SHP77 treated with DMSO at 0.1 percent for 48 hours (cell line): ENCODE data around the gene PIP4K2C.

Experiments
- DNase-seq: peaks from one replicate; lab custom pipeline; 2025; lab: John Stamatoyannopoulos, UW

PIP4K2C gene

DNA sequence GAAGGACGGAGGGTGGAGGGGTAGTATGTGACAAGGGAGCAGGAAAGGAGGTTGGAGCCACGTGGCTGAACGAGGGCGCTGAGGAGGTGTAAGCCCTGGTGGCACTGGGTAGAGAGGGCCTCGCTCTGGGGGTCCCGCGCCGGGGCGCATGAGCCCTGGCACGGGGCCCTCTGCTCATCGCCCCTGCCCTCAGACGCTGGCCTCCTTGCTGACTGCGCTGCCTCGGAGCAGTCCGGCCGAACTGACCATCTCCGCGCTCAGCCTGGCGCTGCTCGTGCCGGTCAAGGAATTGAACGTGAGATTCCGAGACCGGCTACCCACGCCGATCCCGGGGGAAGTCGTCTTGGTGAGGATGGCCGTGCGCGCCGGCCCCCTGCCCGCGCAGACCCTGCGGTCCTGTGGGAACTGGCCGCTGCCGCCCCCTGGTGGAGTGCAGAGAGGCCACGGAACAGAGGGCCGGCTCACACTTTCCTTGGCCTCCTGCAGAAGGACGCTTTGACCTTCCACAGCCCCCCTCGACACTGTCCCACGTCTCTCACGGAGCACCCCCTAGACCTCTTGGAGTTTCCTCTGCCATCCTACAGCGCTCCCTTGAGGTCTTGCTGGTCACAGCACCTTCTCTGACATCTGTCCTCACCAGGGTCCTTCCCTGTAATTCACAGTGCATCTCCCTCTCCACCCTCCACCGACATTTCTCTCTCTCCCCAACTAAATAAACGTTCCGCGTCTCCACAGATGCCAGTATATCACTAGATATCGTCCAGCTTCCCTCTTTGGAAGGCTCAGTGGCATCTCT is 30.7 kb downstream of the PIP4K2C start:
- no peak for DNase-seq

DNA sequence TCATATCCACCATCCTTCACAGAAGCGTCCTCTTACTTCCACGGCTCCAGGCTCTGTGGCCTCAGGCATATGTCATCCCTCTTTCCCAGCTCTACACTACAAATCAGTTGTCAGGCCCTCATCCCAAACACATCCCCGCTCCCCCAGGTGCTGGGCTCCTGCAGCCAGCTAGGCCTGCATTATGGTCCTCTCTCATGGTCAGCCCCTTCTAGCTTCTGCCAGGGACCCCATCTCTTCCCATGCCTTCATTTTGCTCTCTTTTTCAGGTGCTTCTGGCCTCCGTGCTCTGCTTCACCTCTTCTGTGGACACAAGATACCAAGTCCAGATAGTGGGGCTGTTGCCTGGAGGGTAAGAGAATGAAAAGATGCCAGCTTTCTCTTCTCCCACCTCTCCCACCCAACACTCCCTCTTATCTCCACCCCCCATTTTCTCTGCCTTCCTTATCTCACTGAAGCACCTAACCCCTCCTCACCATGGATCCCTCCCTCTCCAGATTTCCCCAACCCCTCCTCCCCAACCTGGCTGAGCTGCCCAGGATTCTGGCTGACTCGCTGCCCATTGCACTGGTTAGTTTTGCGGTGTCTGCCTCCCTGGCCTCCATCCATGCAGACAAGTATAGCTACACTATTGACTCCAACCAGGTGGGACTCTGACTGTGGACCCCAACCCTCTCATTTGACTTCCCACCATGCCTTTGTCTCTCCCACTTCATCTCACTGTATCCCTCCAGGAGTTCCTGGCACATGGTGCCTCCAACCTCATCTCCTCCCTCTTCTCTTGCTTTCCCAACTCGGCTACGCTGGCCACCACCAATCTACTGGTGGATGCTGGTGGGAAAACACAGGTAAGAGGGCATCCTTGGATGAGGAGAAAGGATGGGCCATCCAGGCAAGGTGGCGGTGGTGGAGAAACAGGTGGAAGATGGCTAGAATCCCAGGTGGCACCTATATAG is 31.6 kb downstream of the PIP4K2C start:
- no peak for DNase-seq

DNA sequence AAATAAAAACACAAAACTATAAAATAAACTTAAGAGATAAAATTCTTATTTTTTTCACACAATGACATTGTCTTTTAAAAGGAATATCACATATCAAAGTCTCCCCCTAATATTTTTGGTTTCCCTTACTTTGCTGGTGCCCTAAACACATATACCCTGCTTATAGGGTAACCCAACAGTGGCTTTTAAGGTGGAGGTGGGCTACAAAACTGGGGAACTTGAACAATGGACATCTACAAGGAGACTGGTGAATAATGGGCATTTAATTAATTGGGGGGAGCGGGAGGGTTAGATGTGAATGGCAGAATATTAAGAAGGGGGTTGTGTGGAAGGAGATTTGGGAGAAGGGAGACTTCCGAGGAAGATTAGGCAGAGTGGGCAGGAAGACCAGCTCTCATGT is 32.4 kb downstream of the PIP4K2C start:
- no peak for DNase-seq

DNA sequence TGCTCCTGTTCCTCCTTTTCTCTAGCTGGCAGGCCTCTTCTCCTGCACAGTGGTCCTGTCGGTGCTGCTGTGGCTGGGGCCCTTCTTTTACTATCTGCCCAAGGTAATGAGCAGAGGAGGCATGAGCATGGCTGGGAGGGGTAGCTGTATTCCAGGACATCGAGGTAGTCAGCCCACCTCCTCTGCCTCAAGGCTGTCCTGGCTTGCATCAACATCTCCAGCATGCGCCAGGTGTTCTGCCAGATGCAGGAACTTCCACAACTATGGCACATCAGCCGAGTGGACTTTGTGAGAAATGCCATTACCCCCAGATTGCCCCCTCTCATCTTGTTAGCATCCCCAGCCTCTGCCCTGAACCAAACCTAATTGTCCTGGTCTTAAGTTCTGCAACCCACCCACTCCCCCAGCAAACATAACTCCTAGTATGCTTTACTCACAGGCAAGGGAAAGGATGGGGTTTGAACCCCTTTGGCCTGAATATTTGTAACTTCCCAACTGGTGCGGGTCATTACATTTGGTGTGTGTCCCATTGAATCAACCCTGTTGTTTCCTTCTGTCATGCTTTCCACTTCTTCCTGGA is 32.9 kb downstream of the PIP4K2C start:
- DNase-seq, result no peak

DNA sequence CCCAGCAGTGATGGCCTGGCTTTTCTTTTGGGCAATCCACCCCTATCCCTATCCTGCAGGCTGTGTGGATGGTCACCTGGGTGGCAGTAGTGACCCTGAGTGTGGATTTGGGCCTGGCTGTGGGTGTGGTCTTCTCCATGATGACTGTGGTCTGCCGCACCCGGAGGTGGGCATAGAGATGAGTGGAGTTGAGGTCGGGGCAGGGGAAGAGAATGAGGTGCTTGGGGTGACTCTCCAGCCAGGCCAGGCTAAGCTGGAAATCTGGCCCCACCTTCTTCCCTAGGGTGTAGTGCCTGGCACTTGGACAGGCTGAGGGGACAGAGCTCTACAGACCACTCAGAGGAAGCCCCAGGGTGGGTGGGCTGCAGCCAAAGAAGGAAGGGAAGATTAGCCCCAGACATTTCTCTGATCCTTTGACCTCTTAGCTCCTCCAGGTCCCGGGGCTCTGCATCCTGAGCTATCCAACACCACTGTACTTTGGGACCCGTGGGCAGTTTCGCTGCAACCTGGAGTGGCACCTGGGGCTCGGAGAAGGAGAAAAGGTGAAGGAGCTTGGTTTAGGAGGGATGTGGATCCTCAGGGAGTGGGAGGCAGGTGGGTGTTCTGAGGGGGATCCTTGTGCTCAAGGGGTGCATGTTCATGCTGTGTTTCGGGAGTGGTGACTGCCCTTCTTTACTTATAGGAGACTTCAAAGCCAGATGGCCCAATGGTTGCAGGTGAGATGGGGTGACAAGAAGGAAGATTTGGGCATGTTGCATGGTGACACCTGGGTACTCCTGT is 33.6 kb downstream of the PIP4K2C start:
- DNase-seq, result no peak

DNA sequence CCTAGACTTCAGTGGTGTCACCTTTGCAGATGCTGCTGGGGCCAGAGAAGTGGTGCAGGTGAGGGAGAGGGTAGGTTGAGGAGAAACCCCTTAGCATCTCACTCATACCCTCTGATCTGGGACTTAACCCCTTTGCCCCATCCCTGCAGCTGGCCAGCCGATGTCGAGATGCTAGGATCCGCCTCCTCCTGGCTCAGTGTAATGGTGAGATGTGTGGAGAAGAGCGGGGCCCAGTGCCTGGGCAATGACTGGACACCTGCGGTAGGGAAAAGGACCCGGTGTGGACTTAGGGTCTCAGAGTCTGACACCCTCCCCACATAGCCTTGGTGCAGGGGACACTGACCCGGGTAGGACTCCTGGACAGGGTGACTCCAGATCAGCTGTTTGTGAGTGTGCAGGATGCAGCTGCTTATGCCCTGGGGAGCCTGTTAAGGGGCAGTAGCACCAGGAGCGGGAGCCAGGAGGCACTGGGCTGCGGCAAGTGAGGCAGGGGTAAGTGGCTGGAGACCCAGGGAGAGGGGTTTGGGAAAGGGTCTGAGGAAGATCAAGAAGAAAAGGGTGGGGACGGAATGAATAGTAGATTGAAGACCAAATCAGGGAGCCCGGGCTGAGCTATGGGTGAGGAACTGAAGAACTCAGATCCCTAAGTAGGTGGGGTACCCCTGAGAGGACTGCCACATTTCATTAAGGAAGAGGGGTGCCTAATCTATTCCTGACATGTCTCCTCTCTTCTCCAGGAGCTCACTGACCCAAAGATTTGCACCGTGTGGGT is 34.5 kb downstream of the PIP4K2C start:
- DNase-seq, result no peak

DNA sequence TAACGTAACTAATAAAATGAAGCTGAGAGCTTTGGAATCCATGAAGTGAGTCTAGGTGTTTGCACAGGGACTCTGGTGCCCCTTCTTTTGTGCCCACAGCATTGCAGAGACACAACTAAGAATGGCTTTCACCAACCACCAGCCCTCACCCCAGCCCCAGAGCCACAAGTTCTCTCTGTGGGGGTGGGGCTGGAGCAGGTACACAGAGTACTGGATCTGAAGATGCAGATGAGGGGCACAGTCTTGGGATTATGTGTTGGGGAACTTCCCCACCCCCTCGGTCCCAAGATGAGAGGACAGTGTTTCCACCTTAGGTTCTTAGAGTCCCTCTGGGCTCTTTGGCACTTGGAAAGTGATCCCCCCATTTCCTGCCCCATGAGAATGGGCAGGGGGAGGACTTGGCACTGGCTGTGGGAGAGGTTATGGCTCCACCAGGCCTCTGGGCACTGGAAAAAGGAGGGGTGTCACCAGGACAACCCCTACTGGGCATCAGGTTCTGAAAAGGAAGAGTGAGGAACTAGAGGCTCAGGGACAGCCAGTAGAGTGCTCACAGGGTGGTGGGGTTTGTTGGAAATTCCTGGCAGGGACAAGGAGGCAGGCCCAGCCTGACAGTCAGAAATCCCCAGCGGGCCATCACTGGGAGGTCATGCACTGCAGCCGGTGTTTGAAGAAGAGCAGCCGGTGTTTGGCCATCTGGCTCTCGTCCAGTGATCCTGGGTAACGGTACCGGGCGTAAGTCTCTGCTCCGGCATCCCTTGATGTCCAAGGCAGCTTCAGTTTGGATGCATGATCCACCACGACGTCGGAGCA is 35.3 kb downstream of the PIP4K2C start:
- no peak for DNase-seq

DNA sequence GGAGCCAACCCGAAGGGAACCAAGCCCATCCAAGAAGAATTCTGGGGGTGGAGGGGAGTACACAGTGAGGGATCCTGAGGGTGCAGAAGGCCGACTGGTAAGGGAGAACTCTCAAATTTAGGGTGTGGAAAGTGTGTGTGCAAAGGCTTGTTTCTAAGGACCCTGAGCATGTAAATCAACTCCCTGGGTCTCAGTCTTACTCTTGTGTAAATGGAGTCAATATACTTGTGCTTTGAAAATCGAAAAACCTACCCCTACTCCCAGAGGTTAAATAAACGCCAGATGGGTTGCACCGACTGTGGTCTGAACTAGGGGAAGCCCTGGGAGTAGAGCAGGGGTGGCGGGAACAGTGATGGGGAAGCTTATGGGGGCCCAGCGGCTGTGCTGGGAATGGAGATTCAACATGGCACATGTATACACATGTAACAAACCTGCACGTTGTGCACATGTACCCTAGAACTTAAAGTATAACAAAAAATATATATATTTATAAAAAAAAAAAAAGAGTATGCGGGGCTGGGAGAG is 36.0 kb downstream of the PIP4K2C start:
- DNase-seq, result no peak

DNA sequence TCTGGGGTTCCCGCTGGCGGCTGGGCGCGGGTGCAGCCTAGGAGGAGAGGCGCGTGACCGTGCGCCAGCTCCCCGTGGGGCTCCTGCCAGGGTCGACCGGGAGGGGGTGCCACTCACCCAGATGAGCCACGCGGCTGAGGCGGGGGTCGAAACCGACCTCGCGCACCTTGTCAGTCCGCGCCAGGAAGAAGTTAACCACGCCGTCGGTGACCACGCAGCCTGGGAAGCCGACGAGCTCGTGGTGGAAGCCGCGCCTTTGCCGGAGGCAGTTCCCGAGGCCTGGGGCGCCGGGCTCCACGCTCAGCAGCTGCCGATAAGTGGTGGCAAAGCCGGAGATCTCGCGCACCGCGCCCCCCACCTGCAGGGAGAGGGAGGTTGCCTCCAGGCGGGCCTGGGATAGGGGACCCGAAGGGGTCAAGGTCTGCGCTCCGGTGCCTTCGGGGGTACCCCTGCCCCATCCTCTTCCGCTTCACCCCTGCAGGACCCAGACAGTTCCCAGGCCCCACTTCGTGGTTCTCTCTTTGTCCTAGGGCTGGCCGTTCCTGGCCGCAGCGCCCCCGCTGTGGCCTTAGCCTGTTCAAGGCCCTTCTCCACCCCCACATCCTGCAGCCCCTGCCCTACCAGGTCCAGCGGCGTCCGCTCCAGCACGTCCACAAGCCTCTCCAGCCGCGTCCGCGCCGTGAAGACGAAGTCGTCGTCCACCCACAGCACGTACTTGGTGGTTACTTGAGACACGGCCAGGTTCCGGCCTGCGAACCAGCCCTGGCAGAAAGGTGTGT is 36.7 kb downstream of the PIP4K2C start:
- no peak for DNase-seq

DNA sequence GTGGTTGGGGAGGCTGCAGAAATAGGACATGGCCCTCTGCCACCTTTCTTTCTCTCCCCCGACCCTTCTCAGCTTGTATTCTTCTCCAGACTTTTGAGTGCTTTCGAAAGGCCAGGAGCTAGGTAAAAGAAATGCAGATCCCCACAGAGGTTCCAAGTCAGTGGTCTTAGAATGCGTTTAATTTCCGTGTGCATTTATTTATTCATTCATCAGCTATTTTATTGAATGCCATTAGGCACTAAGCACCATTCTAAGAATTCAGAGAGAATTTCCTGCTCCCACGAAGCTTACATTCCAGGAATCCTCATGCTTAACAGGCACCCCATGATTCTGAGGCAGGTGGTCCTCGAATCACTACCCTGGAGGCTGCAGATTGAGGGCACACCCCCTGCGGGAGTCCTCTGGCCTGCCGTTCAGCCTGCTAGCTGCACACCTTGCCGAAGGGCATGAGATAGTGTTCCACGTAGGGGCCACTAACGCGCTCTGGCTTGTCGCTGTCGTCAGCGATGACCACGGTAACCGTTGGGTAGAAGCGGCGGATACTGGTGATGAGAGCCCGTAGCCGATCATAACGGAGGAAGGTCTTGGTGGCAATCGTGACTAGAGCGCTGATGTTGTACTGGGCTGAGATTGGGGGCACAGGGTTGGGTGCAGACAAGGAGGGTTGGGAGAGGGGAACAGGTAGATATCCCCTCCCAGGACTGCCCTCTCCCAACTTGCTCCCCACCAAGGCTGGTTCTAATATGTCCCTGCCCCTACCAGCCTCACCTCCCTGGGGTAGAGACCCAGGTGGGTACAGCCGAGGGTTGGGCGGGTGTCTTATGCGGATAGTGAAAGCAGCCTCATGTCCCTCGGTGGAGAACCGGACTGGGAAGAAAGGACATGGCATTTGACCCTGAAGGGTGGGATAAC is 37.5 kb downstream of the PIP4K2C start:
- no peak for DNase-seq

DNA sequence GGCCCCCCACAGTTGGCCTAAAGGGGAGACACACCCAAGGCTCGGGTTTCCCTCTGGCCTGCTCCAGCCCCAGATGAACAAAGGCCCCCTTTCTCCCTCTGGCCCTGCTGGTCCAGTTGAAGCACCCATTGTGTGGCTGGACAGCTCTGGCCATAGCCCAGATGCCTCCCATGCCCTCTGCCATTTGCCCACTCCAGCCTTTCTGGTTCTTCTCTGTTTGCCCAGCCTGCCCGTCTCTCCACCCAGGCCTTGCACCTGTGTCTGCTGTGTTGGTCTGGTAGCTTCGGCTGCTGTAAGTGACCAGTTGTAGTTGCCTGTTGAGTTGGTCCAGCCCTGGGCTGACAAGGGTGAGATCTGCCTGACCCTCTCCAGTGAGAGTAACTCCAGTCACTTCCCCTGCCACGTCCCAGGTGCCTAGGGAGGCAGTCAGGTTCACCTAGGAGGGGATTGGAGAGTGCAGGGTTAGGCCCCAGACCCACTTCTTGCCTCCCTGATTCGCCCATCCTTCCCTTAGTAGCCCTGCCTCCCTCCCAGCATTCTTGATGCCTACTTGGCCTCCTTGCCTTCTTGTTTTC is 39.0 kb downstream of the PIP4K2C start:
- no peak for DNase-seq

DNA sequence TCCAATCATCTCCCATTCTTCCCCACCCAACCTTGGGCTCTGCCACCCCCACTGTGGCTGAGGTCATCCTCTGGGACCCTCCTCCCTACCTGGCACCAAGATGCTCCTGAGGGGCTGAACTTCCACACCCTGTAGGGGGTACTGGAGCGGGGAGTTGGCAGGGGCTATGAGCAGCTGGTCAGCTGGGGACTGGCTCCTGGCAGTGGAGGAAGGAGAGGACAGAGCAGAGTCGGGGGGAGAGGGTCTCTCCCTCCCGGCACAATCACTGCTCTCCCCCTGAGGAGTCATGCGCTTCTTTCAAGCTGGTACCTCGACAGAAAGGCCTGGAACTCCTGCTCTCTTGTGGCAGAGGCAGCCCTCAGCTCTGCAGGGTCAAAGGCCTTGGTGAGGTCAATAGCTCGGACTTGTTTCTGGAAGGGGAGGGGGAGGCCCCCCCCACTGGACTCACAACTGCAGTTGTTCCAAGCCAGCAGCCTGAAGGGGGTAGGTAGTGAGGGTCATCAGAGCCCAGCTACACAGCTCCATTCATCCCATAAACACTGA is 40.0 kb downstream of the PIP4K2C start:
- no peak for DNase-seq

DNA sequence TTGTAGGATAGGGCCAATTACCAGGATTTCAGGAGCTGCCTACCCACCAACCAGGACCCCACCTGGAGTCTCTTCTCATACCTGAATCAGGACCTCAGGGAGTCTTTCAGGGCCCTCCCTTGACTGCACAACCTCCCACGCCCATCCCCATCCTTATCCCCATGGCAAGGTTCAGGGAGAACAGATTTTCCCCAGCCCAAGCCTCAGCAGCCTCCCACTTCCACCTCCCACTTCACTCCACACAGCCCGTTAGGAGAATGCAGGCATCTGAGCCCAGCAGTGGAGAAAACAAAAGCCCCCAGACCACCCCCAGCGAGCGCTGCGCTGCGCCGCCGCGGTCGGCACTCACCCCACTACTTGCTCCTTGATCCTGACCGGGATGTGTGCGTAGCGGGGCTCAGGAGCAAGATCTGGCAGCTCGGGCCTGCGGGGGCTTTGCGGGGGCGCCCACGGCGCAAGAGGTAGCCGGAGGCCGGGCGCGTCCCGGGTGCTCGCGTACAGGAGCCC is 40.6 kb downstream of the PIP4K2C start:
- DNase-seq, result no peak

DNA sequence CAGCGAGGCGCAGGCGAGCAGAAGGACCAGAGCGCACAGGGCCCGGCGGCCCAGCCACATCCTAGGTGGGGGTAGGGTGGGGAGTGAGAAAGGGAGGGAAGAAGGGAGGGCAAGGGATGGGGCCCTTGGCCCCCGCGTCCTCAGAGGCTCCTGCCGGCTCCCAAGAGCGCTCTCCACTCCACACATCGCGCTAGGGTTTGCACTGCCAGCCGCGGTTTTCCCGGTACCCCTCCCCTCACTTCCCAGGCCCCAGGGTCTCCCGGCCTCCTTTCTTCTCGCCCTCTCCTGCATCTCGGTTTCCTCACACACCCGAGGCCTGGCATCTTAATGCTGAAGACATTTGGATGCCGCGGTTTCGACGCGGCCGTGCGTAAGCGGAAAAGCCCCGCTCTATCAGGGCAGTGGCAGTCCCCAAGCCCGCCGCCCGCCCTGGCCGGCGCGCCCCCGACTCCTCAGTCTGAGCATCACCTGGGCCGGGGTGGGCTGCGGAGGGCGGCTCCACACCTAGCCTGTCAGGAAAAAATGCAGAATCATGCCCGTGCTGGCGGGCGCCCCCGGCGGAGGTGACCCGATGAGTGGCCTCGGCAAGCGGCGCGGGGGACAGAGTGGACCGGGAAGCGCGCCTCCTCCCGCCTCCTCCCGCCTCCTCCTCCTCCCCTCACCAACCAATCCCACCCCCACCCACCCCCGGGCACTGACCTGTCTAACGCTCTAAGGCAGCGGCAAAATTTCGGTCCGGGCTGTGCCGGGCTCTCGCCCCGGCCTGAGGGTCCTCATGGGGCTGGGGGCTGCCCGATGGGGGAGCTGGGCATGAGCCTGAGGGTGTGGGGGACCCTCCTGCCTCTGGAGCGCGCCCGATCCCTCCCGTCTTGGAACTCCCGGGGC is 41.3 kb downstream of the PIP4K2C start:
- DNase-seq, result no peak

DNA sequence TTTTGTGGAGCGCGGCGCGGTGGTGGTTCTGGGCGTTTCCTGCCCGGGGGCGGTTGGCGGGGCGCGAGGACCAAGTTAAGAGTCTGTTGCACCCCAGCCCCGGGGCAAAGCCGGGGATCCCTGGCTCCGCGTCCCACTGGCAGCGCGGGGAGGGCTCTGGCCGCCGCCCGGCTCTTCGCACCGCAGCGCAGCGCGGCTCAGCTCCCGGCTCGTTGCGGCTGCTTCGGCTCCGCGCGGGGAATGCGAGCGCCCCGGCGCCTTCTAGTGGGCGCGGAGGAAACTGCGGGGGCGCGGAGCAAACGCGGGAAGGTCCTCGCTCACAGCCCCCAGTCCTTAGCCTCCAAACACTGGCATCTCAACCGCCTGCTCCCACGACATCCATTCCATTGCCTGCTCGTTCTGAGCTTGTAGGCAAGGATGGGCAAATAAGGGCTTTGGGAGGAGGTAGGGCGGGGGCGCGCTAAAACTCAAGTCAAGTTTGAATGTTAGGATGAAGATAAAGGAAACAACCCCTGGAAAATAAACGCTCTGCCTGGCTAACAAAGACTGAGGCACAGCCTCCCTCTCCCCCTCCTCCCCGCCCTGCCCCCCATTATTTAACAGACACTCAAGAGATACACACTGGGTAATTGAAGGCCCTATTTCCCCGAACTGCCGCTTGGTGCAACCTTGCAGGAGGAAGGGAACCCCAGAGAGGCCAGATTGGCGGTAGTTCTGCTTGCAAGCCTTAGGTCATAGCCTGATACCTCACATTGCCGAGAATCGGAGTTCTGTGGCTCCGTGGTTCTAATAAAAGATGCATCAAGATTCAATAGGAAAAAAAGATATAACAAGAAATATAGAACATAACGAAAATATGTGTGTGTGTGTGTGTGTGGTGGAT is 42.2 kb downstream of the PIP4K2C start, which contains the start of gene B4GALNT1:
Gene B4GALNT1, minus strand, starts transcription at position 244 of the 883 bp plus-strand sequence. CDS start 1,069 bp downstream, outside the sequence.
- peak; percentile 76 for DNase-seq
